ENCODE results near the gene GALNT18.

The GALNT18 gene

GRCh38 chr11:11284481-11284880 lies 337.3 kb downstream of the GALNT18 start:
- H3K4me3 ChIP-seq (ENCODE audit: low read depth, low read length): no peak overlapping the region
- no peak for TF ChIP-seq CTCF (conservative IDR thresholded peaks at IDR 0.05; ENCODE audit: low read depth, low read length)
- DNase-seq (ENCODE audit: low read depth): no peak

GRCh38 chr11:11281626-11282025 lies 340.2 kb downstream of the GALNT18 start:
- no peak for DNase-seq (ENCODE audit: low read depth)
- no peak overlapping the region for H3K4me3 ChIP-seq (ENCODE audit: low read depth, low read length)
- no peak for TF ChIP-seq CTCF (conservative IDR thresholded peaks at IDR 0.05; ENCODE audit: low read depth, low read length)

GRCh38 chr11:11280826-11281225 lies 341.0 kb downstream of the GALNT18 start:
- no peak overlapping the region for H3K4me3 ChIP-seq (ENCODE audit: low read depth, low read length)
- no peak for TF ChIP-seq CTCF (conservative IDR thresholded peaks at IDR 0.05; ENCODE audit: low read depth, low read length)
- no peak for DNase-seq (ENCODE audit: low read depth)

GRCh38 chr11:11279956-11280689 lies 341.7 kb downstream of the GALNT18 start:
- no peak for TF ChIP-seq CTCF (conservative IDR thresholded peaks at IDR 0.05; ENCODE audit: low read depth, low read length)
- no peak overlapping the region for H3K4me3 ChIP-seq (ENCODE audit: low read depth, low read length)
- DNase-seq (ENCODE audit: low read depth): peak; percentile 65

GRCh38 chr11:11272254-11272653 lies 349.6 kb downstream of the GALNT18 start:
- TF ChIP-seq CTCF (conservative IDR thresholded peaks at IDR 0.05; ENCODE audit: low read depth, low read length): no peak
- no peak for DNase-seq (ENCODE audit: low read depth)
- no peak overlapping the region for H3K4me3 ChIP-seq (ENCODE audit: low read depth, low read length)

GRCh38 chr11:11270236-11270775 lies 351.5 kb downstream of the GALNT18 start:
- DNase-seq (ENCODE audit: low read depth): no peak
- H3K4me3 ChIP-seq (ENCODE audit: low read depth, low read length): no peak overlapping the region
- no peak for TF ChIP-seq CTCF (conservative IDR thresholded peaks at IDR 0.05; ENCODE audit: low read depth, low read length)

- no peak for TF ChIP-seq CTCF (conservative IDR thresholded peaks at IDR 0.05; ENCODE audit: low read depth, low read length)
Measured at GRCh38 chr11:11268706-11269105, 353.1 kb downstream of the GALNT18 start.

More at GRCh38 chr11:11268706-11269105, 353.1 kb downstream of the GALNT18 start:
- H3K4me3 ChIP-seq (ENCODE audit: low read depth, low read length): no peak overlapping the region
- no peak for DNase-seq (ENCODE audit: low read depth)
